Natural killer cell treated with Interleukin-12 subunit alpha and Interleukin-12 subunit beta and Interleukin-15 and Interleukin-18, amount 100 ng/mL, for 72 hours (primary cell): Measurements from ENCODE around the gene OR4F15. TPM values are rescaled to one million over a fixed set of nuclear protein-coding genes. Genes with fewer than 3 reads are reported as not detected.

Experiments used
- ATAC-seq, 2 donors: fragments of 150-1000 bp; cut with Tn5 transposase in 1 of 2; sonication (Bioruptor Pico), chemical (Tn5 transposase) in 1 of 2; 2 replicates each; pipeline ENCODE4 v1.10.0; 2021
- DNase-seq: peaks from one replicate; pipeline ENCODE4 v3.0.0; 2022; ENCODE audit warnings: low spot score
- H3K27ac Mint-ChIP-seq, 2 donors: 1 replicate in 1 of 2; 2 replicates in 1 of 2; pipeline ENCODE4 v1.8.0; 2022; ENCODE audit warnings: mixed read lengths in 2 of 2, mild to moderate bottlenecking in 1 of 2, moderate library complexity in 1 of 2
- H3K27me3 Mint-ChIP-seq, 2 donors: 1 replicate in 1 of 2; 2 replicates in 1 of 2; pipeline ENCODE4 v1.8.0; 2022; ENCODE audit warnings: mixed read lengths in 2 of 2
- H3K36me3 Mint-ChIP-seq: one replicate; pipeline ENCODE4 v1.8.0; 2022; ENCODE audit warnings: mixed read lengths
- H3K4me1 Mint-ChIP-seq, 2 donors: 1 replicate in 1 of 2; 2 replicates in 1 of 2; pipeline ENCODE4 v1.8.0; 2022; ENCODE audit warnings: low read depth in 2 of 2, mixed read lengths in 2 of 2, mild to moderate bottlenecking in 1 of 2
- H3K4me3 Mint-ChIP-seq: one replicate; pipeline ENCODE4 v1.8.0; 2022; ENCODE audit warnings: mixed read lengths
- H3K9me3 Mint-ChIP-seq: 2 replicates; pipeline ENCODE4 v1.8.0; 2022; ENCODE audit warnings: mixed read lengths
- total RNA-seq, 2 donors: library from RNA; stranded (reverse); gene quantifications; one replicate each; pipeline ENCODE4 v1.2.3, GENCODE V29; 2022

The OR4F15 gene
- total RNA-seq, 2 donors from 2014 or later, result not detected

DNA sequence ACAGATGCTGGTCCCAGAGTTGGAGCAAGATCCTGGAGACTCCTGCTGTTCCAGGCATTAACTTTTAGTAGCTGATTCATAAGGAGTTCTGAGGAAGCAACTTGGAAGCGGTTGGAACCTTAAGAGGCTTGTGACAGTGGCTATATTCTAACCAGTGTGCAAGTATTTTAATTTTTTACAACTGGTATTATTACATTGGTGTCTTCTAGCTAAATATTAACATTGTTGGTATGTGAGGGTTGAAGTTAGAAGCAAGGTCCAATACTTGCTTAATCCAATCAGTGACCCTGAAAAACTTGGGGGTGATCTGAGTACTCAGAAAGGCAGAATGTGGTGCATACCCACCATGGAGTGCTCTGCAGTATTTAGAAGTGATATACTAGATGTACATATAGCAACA lies 1.5 kb upstream of the OR4F15 start:
- Mint-ChIP-seq H3K4me1 (no peaks in the 10 kb centered on the region), H3K27ac (no peak overlapping the region), H3K9me3 (no peaks in the 10 kb centered on the region), H3K4me3 (no peak overlapping the region), H3K27me3 (peaks cover 26 to 53% of the 10 kb centered on the region in 2 donors), H3K36me3 (no peaks in the 10 kb centered on the region)
- DNase-seq (no peak), ATAC-seq (no peak)

DNA sequence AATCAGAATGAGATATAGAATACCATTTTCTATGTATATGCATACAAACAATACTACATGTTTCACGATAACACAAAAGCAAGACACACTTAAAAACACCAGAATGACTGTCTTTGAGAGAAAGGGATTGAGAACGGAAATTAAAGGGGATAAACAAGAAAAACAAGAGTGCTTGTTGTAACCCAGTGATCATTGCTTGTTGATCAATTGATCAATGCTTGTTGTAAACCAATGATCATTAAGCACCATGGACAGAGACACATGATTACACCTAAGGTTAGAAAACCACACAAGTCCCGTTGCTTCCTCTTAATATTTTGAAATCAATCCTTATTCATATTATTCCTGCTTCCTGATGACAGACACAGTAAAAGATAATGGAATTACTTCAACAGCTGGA lies 1.1 kb upstream of the OR4F15 start:
- no peaks in the 10 kb centered on the region for H3K4me1 Mint-ChIP-seq
- no peak overlapping the region for H3K4me3 Mint-ChIP-seq
- DNase-seq (no peak), ATAC-seq (no peak)
- no peak overlapping the region for H3K27ac Mint-ChIP-seq
- H3K36me3 Mint-ChIP-seq, result no peaks in the 10 kb centered on the region
- no peaks in the 10 kb centered on the region for H3K9me3 Mint-ChIP-seq
- peaks cover 23 to 53% of the 10 kb centered on the region in 2 donors for H3K27me3 Mint-ChIP-seq

DNA sequence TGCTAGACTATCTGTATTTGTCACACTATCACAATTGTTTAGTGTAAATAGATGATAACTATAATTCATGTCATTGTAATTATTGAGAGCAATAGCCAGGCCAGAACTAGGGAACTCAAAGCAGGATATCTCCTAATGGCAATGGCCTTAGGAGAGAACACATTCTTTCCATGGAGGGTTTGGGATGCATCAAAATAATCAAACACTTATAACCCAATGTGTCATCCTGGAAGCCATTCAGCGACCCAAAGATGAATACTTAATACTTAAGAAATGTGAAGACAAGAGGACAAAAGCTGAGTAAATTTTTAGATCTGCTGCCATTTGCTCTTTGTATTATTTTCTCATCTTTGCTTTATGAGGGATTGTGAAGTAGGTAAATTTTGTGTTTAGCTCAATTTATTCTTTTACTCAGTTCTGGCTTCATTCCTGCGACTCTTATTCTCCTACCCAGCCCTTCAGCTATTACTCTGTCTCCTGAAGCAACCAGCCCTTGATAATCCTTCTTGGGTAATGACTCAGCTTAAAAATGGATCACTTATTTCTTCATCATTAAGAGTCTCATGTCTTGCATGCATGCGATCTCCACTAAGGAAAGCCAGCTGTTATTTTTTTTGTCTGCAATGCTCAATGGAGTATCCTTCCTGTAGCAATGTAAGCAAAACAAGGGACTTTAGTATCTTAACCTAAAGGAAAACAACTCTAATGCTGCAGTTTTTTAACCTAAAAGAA lies 2.0 kb downstream of the OR4F15 start:
- Mint-ChIP-seq H3K27ac (no peak overlapping the region), H3K4me3 (no peak overlapping the region), H3K4me1 (no peaks in the 10 kb centered on the region), H3K27me3 (peaks cover 28 to 70% of the 10 kb centered on the region in 2 donors), H3K36me3 (no peaks in the 10 kb centered on the region), H3K9me3 (no peaks in the 10 kb centered on the region)
- ATAC-seq (no peak), DNase-seq (no peak)

DNA sequence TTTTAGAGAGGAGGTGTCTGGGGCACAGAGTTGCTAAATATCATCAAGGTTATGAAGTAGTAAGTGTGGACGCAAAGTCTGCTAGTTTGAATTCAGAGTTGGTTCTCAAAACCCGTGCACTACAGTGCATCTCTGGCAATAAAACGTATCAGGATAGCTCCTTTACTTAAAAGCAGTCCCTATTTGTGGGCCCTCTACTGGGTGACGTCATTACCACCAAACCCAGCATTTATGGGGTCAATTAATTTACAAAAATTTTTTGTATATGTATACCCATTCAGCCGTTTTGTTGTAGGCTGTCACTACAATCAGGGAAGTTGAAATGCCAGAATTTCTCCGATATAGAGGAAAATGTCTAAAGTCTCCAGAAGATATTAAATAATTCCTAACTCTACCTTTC lies 8.8 kb downstream of the OR4F15 start:
- no peak overlapping the region for H3K4me3 Mint-ChIP-seq
- DNase-seq (no peak), ATAC-seq (no peak)
- H3K36me3 Mint-ChIP-seq, result no peaks in the 10 kb centered on the region
- H3K9me3 Mint-ChIP-seq, result no peaks in the 10 kb centered on the region
- H3K27me3 Mint-ChIP-seq, result peaks cover 34 to 64% of the 10 kb centered on the region in 2 donors
- H3K4me1 Mint-ChIP-seq, result no peaks in the 10 kb centered on the region
- H3K27ac Mint-ChIP-seq, result no peak overlapping the region

GRCh38 chr15:101827257-101827656 lies 15.3 kb downstream of the OR4F15 start:
- peaks cover 39 to 73% of the 10 kb centered on the region in 2 donors for H3K27me3 Mint-ChIP-seq
- H3K9me3 Mint-ChIP-seq, result peaks cover 6% of the 10 kb centered on the region
- ATAC-seq (no peak), DNase-seq (no peak)
- no peaks in the 10 kb centered on the region for H3K4me1 Mint-ChIP-seq
- no peak overlapping the region for H3K4me3 Mint-ChIP-seq
- no peak overlapping the region for H3K27ac Mint-ChIP-seq
- H3K36me3 Mint-ChIP-seq, result no peaks in the 10 kb centered on the region

GRCh38 chr15:101828774-101829173 lies 16.8 kb downstream of the OR4F15 start:
- Mint-ChIP-seq H3K9me3 (peaks cover 8% of the 10 kb centered on the region), H3K4me3 (no peak overlapping the region), H3K36me3 (no peaks in the 10 kb centered on the region), H3K4me1 (no peaks in the 10 kb centered on the region), H3K27ac (no peak overlapping the region), H3K27me3 (peaks cover 32 to 62% of the 10 kb centered on the region in 2 donors)
- DNase-seq (no peak), ATAC-seq (no peak)

- Mint-ChIP-seq H3K4me1 (no peaks in the 10 kb centered on the region), H3K27ac (no peak overlapping the region), H3K36me3 (no peaks in the 10 kb centered on the region), H3K4me3 (no peak overlapping the region), H3K27me3 (peaks cover 23 to 43% of the 10 kb centered on the region in 2 donors), H3K9me3 (no peaks in the 10 kb centered on the region)
- DNase-seq (no peak), ATAC-seq (no peak)
Measured at GRCh38 chr15:101841656-101842055, 29.7 kb downstream of the OR4F15 start.

DNA sequence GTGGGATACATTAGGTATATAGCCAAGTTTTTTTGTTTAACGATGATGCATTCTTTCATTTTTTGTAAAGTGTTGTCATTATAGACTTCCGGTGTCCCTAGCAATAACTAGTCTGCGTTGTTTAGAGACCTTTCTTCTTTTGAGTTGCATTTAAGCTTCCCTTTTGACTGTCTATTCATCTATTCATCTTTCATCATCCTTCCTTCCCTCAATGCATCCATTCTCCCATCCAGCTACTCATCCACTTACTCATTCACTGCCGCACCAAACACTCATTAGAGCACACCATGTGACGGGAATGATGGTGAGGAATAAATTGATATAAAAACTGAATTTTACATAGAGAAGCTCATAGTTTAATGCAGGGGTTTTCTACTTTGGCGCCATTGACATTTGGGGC lies 32.9 kb downstream of the OR4F15 start:
- Mint-ChIP-seq H3K36me3 (no peaks in the 10 kb centered on the region), H3K27ac (no peak overlapping the region), H3K27me3 (peaks cover 34 to 48% of the 10 kb centered on the region in 2 donors), H3K9me3 (no peaks in the 10 kb centered on the region), H3K4me3 (no peak overlapping the region), H3K4me1 (no peaks in the 10 kb centered on the region)
- no peak for DNase-seq
- ATAC-seq, result no peak

DNA sequence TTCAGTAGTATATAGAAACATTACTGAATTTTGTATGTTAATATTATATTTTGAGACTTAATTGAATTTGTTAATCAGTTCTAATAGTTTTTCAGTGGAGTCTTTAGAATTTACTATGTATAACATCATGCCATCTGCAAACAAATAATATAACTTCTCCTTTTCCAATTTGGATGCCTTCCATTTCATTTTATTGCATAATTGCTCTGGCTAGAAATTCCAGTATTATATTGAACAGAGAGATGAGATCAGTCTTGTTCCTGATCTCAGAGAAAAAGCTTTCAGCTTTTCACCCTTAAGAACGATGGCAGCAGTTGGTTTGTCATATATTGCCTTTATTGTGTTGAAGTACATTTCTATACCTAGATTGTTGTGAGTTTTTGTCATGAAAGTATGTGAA lies 40.4 kb downstream of the OR4F15 start:
- Mint-ChIP-seq H3K27ac (no peak overlapping the region), H3K27me3 (peaks cover 29 to 51% of the 10 kb centered on the region in 2 donors), H3K9me3 (no peaks in the 10 kb centered on the region), H3K36me3 (no peaks in the 10 kb centered on the region), H3K4me3 (no peak overlapping the region), H3K4me1 (no peaks in the 10 kb centered on the region)
- no peak for ATAC-seq
- DNase-seq, result no peak

Other genes starting within 250 kb of the OR4F15 start
- gene TM2D3, start 159.8 kb upstream of the OR4F15 start, total RNA-seq, result 10 to 100 TPM; 48.0 to 49.6 TPM
- gene TARS3, start 87.7 kb upstream of the OR4F15 start, total RNA-seq, result 10 to 100 TPM in 1 of 2 donors, 1 to 10 TPM in 1; 9.1 to 15.8 TPM
- not detected for gene OR4F6, start 8.7 kb upstream of the OR4F15 start, total RNA-seq